SK-N-MC (cell line): ENCODE results near the gene DNAJB9.

Source experiments
- EZH2 ChIP-seq: fragments of 200-600 bp; sonication (generic); IDR thresholded peaks from one replicate; pipeline ENCODE4 v1.6.1; 2017; ENCODE audit warnings: antibody characterized with exemption
- POLR2AphosphoS5 ChIP-seq: IDR thresholded peaks from 2 replicates; pipeline ENCODE4 v1.6.1; 2012; ENCODE audit warnings: mild to moderate bottlenecking, low read depth, low read length, borderline replicate concordance

DNA sequence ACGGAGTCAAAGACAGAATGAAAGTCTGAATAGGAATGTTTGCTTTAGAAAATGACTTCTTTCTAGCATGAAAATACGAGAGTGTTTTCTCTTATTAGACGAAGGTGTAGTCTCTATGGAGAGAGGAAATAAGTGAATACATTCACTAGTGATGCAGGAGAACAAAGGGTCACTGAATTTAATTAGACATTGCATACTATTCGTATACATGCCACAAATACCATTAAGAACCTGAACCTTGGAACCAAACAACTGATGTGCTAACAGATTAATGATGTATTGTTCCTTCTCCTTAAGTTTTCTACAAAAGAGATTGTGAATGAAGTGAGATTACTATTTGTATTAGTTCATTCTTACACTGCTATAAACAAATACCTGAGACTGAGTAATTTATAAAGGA lies 10.4 kb upstream of the DNAJB9 start:
- TF ChIP-seq POLR2AphosphoS5 (no peak), EZH2 (no peak)
